Esophagus muscularis mucosa (tissue), 4 donors: Measurements from ENCODE around the gene ANKS3. TPM values are rescaled to one million over a fixed set of nuclear protein-coding genes. Genes with fewer than 3 reads are reported as not detected.

Experiments used
- DNase-seq: peaks from one replicate; pipeline ENCODE4 v3.0.0-alpha.2; 2017; ENCODE audit errors: extremely low spot score
- H3K27ac ChIP-seq, 4 donors: fragments of 200-600 bp; sonication (generic); replicated peaks in 1 of 4; 1 replicate in 3 of 4; 2 replicates in 1 of 4; pipeline ENCODE4 v1.5.1; 2016 to 2019; ENCODE audit warnings: mild to moderate bottlenecking in 1 of 4
- H3K27me3 ChIP-seq, 4 donors: fragments of 200-600 bp; sonication (generic); one replicate each; pipeline versions ENCODE4 v1.5.1 to v1.6.0; 2016 to 2019
- H3K36me3 ChIP-seq, 4 donors: fragments of 200-600 bp; sonication (generic); one replicate each; pipeline ENCODE4 v1.5.1; 2016 to 2019
- H3K4me1 ChIP-seq, 4 donors: fragments of 200-600 bp; sonication (generic); one replicate each; pipeline ENCODE4 v1.5.1; 2016 to 2019
- H3K4me3 ChIP-seq, 4 donors: fragments of 200-600 bp; sonication (generic); 1 replicate in 2 of 4; 2 replicates in 2 of 4; pipeline ENCODE4 v1.5.1; 2016 to 2019; ENCODE audit warnings: mild to moderate bottlenecking in 4 of 4, moderate library complexity in 1 of 4
- H3K9me3 ChIP-seq, 4 donors: fragments of 200-600 bp; sonication (generic); 1 replicate in 3 of 4; 2 replicates in 1 of 4; pipeline ENCODE4 v1.5.1; 2016 to 2019
- EP300 ChIP-seq: sonication (generic); formaldehyde crosslinking; IDR thresholded peaks from one replicate; pipeline ENCODE4 v1.6.1; 2017; ENCODE audit warnings: antibody characterized with exemption
- POLR2A ChIP-seq: fragments of 450-650 bp; IDR thresholded peaks from one replicate; pipeline ENCODE4 v1.6.1; 2017; ENCODE audit warnings: antibody characterized with exemption, moderate library complexity, mild to moderate bottlenecking, low read depth
- POLR2AphosphoS5 ChIP-seq, 2 donors: sonication (generic); formaldehyde crosslinking; IDR thresholded peaks; one replicate each; pipeline ENCODE4 v1.6.1; 2017; ENCODE audit warnings: antibody characterized with exemption in 2 of 2
- WGBS: methylation state at CpG from one replicate; pipeline ENCODE4 v1.1.5; 2018; 5-methylcytosine and 5-hydroxymethylcytosine counted together
- intact Hi-C: fragments of 100-400 bp; cut with DNase I; formaldehyde crosslinking; loops from one replicate; pipeline ENCODE4 v1.15.1; 2023
- total RNA-seq, 4 donors: library from RNA; depleted of rRNA; stranded (reverse); fragments of >200 nt; gene quantifications; one replicate each; pipeline versions ENCODE4 v1.1.0 to v1.2.1, GENCODE V29; 2016
- TF ChIP-seq, protein P1 (sequence below), 3 experiments: fragments of 200-600 bp in 2 of 3; fragments of 450-650 bp in 1 of 3; sonication (generic) in 2 of 3; IDR thresholded peaks; one replicate each; pipeline ENCODE4 v1.5.1; 2017 to 2019; ENCODE audit warnings: antibody characterized with exemption in 3 of 3, mild to moderate bottlenecking in 2 of 3, moderate library complexity in 1 of 3

Gene ANKS3
- total RNA-seq, 4 donors from 2014 or later, result 17.0 to 29.0 (median 24.7) TPM

- intact Hi-C loops, result loop anchor here (5.0 to 10.0 kb wide), 2 partner anchors 72 to 225 kb away; partner anchors contain the start of genes ROGDI and SEC14L5
Observed at GRCh38 chr16:4729876-4730275, 4.2 kb downstream of the ANKS3 start.

DNA sequence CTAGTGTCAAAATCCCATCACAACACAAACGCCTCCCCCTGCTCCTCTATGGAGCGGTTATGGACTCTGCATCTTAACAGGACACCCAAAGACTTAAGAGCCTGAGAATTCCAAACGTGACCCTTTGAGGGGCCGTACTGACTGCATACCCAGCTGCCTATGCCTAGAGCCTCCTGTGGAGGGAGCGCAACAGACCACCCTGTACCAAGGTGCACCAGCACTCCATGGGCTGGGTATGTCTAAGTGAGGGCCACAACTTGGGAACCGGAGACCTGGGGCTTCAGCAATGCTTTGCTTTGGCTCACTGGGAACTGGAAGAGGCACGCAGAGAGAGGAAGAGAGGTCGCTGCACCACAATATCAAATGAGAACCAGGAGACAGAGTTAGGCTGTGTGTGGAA, 5.4 kb downstream of the ANKS3 start:
- 86% methylated on average over 8 of the region's 8 CpGs for WGBS
- Histone ChIP-seq H3K9me3 (no peaks in the 10 kb centered on the region), H3K4me3 (no peak overlapping the region), H3K4me1 (peaks cover 5 to 14% (median 10%) of the 10 kb centered on the region in 4 donors), H3K27ac (no peak overlapping the region), H3K27me3 (no peaks in the 10 kb centered on the region), H3K36me3 (peaks cover 28 to 75% (median 62%) of the 10 kb centered on the region in 4 donors)
- intact Hi-C loops, result no loop called here
- TF ChIP-seq, protein P1, sequence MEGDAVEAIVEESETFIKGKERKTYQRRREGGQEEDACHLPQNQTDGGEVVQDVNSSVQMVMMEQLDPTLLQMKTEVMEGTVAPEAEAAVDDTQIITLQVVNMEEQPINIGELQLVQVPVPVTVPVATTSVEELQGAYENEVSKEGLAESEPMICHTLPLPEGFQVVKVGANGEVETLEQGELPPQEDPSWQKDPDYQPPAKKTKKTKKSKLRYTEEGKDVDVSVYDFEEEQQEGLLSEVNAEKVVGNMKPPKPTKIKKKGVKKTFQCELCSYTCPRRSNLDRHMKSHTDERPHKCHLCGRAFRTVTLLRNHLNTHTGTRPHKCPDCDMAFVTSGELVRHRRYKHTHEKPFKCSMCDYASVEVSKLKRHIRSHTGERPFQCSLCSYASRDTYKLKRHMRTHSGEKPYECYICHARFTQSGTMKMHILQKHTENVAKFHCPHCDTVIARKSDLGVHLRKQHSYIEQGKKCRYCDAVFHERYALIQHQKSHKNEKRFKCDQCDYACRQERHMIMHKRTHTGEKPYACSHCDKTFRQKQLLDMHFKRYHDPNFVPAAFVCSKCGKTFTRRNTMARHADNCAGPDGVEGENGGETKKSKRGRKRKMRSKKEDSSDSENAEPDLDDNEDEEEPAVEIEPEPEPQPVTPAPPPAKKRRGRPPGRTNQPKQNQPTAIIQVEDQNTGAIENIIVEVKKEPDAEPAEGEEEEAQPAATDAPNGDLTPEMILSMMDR (IDR thresholded peaks at IDR 0.05), result no peak
- TF ChIP-seq POLR2A (no peak), POLR2AphosphoS5 (IDR thresholded peaks at IDR 0.05) (no peak), EP300 (no peak)
- DNase-seq, result no peak

More at GRCh38 chr16:4729876-4730275, 4.2 kb downstream of the ANKS3 start:
- no peak overlapping the region for H3K27ac ChIP-seq
- H3K27me3 ChIP-seq, result peaks cover 0 to 3% (median 0%) of the 10 kb centered on the region in 4 donors
- peaks cover 5 to 17% (median 11%) of the 10 kb centered on the region in 4 donors for H3K4me1 ChIP-seq
- DNase-seq, result no peak
- no peak for TF ChIP-seq POLR2AphosphoS5 (IDR thresholded peaks at IDR 0.05)
- TF ChIP-seq EP300, result no peak
- TF ChIP-seq, protein P1 (IDR thresholded peaks at IDR 0.05), result no peak
- TF ChIP-seq POLR2A, result no peak
- H3K36me3 ChIP-seq, result peaks cover 28 to 63% (median 51%) of the 10 kb centered on the region in 4 donors
- no peaks in the 10 kb centered on the region for H3K9me3 ChIP-seq
- 93% methylated on average over 12 of the region's 15 CpGs for WGBS
- no peak overlapping the region for H3K4me3 ChIP-seq

DNA sequence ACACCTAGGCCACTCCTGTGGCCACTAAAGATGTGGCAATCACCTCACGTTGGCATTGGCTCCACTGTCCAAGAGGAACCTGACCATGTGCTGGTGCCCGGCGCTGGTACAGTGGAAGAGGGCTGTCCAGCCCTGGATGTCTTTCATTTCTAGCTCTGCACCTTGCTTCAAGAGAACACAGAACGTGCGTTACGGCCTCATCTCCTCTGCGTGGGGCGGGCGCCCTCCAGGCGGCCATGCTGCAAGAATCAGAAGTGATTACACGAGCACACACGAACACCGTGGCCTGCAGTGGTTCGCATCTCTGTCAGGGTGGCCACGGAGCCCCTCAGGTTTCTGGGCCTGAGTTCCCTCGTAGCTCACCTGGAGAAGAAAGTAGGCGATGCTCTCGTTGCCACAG, 7.5 kb downstream of the ANKS3 start:
- Histone ChIP-seq H3K4me3 (no peak overlapping the region), H3K9me3 (no peaks in the 10 kb centered on the region), H3K27me3 (no peaks in the 10 kb centered on the region), H3K27ac (no peak overlapping the region), H3K36me3 (peaks cover 32 to 95% (median 78%) of the 10 kb centered on the region in 4 donors), H3K4me1 (no peaks in the 10 kb centered on the region)
- TF ChIP-seq, protein P1 (IDR thresholded peaks at IDR 0.05), result no peak
- TF ChIP-seq POLR2AphosphoS5 (IDR thresholded peaks at IDR 0.05), result no peak
- no peak for TF ChIP-seq EP300
- TF ChIP-seq POLR2A, result no peak
- WGBS, result 94% methylated on average over 18 of the region's 18 CpGs
- intact Hi-C loops, result no loop called here
- DNase-seq, result no peak

DNA sequence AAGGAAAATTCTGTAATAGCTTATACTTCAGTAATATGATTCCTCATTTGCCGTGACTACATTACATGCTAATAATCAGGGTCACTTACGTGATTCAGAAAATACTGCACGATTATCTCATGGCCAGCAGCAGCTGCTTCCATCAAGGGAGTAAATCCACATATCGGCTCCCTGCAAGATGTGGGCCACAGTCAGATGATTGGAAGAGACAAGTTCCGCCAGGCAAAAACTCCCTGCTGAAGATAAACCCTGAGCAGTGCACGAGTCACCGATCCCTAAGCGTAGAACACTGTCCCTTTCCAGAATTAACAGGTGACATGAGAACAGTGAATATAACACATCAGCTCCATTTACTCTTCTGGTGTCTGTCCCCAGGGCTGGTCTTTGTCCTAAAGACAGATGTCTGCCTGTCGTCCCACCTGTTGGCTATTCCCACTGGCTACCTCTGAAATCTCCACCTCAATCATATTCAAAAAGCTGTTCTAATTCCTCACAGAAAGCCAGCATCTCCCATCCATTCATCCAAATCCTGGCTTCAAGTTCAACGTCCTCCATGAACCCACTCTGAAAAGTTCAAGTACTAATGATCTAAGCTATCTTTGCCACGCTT, 9.3 kb downstream of the ANKS3 start:
- Histone ChIP-seq H3K27me3 (no peaks in the 10 kb centered on the region), H3K9me3 (no peaks in the 10 kb centered on the region), H3K4me3 (no peak overlapping the region), H3K36me3 (peaks cover 32 to 96% (median 67%) of the 10 kb centered on the region in 4 donors), H3K27ac (no peak overlapping the region), H3K4me1 (no peaks in the 10 kb centered on the region)
- WGBS, result 83% methylated on average over 11 of the region's 11 CpGs
- intact Hi-C loops, result no loop called here
- TF ChIP-seq, protein P1 (IDR thresholded peaks at IDR 0.05), result no peak
- TF ChIP-seq POLR2A (no peak), POLR2AphosphoS5 (IDR thresholded peaks at IDR 0.05) (no peak), EP300 (no peak)
- no peak for DNase-seq
